GM12873 (cell line): ENCODE measurements around the gene IL1RAPL1.

Source experiments
- CTCF ChIP-seq: IDR thresholded peaks from 2 replicates; pipeline ENCODE4 v1.5.1; 2012; ENCODE audit warnings: low read depth, mild to moderate bottlenecking, moderate library complexity, low read length, control low read depth; ENCODE audit not compliant: insufficient read depth; ENCODE audit errors: missing control alignments

IL1RAPL1 gene

GRCh38 chrX:28581522-28581921 is 5.7 kb upstream of the IL1RAPL1 start:
- no peak for TF ChIP-seq CTCF

- TF ChIP-seq CTCF: no peak
These were observed 4.7 kb upstream of the IL1RAPL1 start for GRCh38 chrX:28582511-28582910.

GRCh38 chrX:28584025-28584424 is 3.2 kb upstream of the IL1RAPL1 start:
- TF ChIP-seq CTCF: no peak

GRCh38 chrX:28585767-28586166 is 1.5 kb upstream of the IL1RAPL1 start:
- no peak for TF ChIP-seq CTCF

GRCh38 chrX:28586286-28586685 is 960 bp upstream of the IL1RAPL1 start:
- no peak for TF ChIP-seq CTCF

- no peak for TF ChIP-seq CTCF
These were observed 1.8 kb downstream of the IL1RAPL1 start for GRCh38 chrX:28589046-28589445.

- no peak for TF ChIP-seq CTCF
These were observed 3.1 kb downstream of the IL1RAPL1 start for GRCh38 chrX:28590396-28590795.
